C4-2B (cell line): ENCODE results near the gene ZC3H12C.

Source experiments
- ZFX ChIP-seq: fragments of 450-650 bp; IDR thresholded peaks from 2 replicates; pipeline ENCODE4 v1.6.1; 2017
- TF ChIP-seq, protein P1 (sequence below): fragments of 450-650 bp; conservative IDR thresholded peaks from 2 replicates; pipeline ENCODE4 v1.5.1; 2017; ENCODE audit warnings: mild to moderate bottlenecking

DNA sequence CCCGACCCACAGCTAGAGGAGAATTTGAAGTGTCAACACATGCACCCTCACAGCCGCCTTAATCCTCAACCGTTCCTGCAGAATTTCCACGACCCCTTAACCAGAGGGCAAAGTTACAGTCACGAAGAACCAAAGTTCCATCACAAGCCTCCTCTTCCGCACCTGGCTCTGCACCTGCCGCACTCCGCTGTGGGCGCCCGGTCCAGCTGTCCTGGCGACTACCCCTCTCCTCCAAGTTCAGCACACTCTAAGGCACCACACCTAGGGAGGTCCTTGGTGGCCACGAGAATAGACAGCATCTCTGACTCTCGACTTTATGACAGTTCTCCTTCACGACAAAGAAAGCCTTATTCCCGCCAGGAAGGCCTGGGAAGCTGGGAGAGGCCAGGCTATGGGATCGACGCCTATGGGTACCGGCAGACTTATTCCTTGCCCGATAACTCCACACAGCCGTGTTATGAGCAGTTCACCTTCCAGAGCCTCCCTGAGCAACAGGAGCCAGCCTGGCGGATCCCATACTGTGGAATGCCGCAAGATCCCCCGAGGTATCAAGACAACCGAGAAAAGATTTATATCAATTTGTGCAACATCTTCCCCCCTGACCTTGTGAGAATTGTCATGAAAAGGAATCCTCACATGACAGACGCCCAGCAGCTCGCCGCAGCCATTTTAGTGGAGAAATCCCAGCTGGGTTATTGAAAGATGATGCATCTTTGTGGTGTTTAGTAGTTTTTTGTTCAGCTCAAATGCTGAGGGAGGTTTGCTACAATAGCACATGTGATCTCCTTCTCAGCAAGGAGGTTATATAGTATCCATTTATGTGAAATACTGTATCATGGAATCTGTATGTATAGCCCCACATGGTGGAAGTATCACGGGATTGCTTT lies 72.1 kb downstream of the ZC3H12C start:
- TF ChIP-seq, protein P1, sequence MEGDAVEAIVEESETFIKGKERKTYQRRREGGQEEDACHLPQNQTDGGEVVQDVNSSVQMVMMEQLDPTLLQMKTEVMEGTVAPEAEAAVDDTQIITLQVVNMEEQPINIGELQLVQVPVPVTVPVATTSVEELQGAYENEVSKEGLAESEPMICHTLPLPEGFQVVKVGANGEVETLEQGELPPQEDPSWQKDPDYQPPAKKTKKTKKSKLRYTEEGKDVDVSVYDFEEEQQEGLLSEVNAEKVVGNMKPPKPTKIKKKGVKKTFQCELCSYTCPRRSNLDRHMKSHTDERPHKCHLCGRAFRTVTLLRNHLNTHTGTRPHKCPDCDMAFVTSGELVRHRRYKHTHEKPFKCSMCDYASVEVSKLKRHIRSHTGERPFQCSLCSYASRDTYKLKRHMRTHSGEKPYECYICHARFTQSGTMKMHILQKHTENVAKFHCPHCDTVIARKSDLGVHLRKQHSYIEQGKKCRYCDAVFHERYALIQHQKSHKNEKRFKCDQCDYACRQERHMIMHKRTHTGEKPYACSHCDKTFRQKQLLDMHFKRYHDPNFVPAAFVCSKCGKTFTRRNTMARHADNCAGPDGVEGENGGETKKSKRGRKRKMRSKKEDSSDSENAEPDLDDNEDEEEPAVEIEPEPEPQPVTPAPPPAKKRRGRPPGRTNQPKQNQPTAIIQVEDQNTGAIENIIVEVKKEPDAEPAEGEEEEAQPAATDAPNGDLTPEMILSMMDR: no peak
- no peak for TF ChIP-seq ZFX
